Measurements from ENCODE around the gene CRTC2. TPM values are rescaled to one million over a fixed set of nuclear protein-coding genes. Genes with fewer than 3 reads are reported as not detected.
A peak's percentile ranks its signal among the peaks of the same experiment; 100 is the strongest.

CRTC2 gene
- total RNA-seq, 3 donors from 2014 or later, result 16.2 to 19.7 (median 19.0) TPM

- intact Hi-C loops (cut with DNase I; ENCODE audit: low total_unique reads), result no loop called here
- DNase-seq (ENCODE audit: low spot score in 2 of 2), result peak; percentile 70 to 86
- Histone ChIP-seq H3K27me3 (no peaks in the 10 kb centered on the region), H3K27ac (peak overlapping the region; percentile 95 to 98), H3K36me3 (no peaks in the 10 kb centered on the region), H3K4me3 (peak overlapping the region; percentile 59 to 85 (median 63)), H3K4me1 (peaks cover 0 to 20% of the 10 kb centered on the region in 2 donors), H3K9me3 (no peaks in the 10 kb centered on the region)
- TF ChIP-seq CTCF (IDR thresholded peaks at IDR 0.05) (peak in 1 of 3 donors; percentile 4), POLR2AphosphoS5 (IDR thresholded peaks at IDR 0.05) (no peak)
Observed at GRCh38 chr1:153963850-153964331, 5.5 kb upstream of the CRTC2 start.

DNA sequence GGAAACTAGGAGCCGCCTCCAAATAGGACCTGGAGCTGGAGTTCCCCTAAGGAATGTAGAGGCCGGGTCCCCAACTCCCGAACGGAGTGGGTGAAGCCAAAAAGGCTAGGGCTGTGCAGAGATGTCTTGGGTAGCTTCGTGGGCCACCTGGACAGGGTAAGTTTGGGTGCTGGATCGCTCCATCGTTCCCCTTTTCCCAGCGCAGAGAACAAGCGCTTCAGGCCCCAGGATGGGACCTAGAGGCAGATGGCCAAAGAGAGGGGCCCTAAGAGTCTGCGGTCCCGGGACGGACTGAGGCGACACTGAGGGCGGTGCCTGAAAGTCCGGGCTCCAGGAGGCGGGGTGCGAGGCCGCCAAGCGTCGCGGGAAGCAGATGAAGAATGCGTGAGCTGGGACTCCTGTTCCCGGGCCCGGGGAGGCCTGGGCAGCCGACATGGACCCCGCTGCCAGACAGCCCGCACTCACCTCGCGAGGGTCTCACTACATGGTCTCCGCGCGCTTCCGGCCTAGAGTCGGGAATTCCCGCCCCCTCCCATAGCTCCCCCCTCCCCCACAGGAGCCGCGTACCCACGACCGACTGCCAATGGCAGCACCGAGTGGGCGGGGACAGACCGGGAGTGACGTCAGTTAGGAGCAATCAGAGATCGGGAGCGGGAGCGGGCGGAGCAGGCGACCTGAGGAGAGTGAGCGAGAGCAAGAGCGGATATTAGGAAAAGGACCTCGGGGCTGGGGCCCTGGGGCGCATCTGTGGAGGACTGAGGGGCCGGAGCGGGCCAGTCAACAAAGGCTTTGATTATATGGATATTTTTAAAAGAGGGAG is 4.8 kb upstream of the CRTC2 start, which contains the start of gene SLC39A1:
TSS of gene SLC39A1 (minus strand) at position 508 of the 820 bp plus-strand sequence. CDS start 822 bp downstream, outside the sequence.
- Histone ChIP-seq H3K27me3 (no peaks in the 10 kb centered on the region), H3K36me3 (no peaks in the 10 kb centered on the region), H3K27ac (peak within 1 kb of the TSS; percentile 95 to 98), H3K4me1 (peaks cover 0 to 14% of the 10 kb centered on the region in 2 donors), H3K9me3 (no peaks in the 10 kb centered on the region), H3K4me3 (peak within 1 kb of the TSS; percentile 59 to 85 (median 63))
- intact Hi-C loops (cut with DNase I; ENCODE audit: low total_unique reads), result no loop called here
- DNase-seq (ENCODE audit: low spot score in 2 of 2), result peak; percentile 99
- TF ChIP-seq POLR2A (IDR thresholded peaks at IDR 0.05) (peak; percentile 46), POLR2AphosphoS5 (IDR thresholded peaks at IDR 0.05) (peak; percentile 56 to 70 (median 58)), CTCF (IDR thresholded peaks at IDR 0.05) (peak in 1 of 3 donors; percentile 7)

DNA sequence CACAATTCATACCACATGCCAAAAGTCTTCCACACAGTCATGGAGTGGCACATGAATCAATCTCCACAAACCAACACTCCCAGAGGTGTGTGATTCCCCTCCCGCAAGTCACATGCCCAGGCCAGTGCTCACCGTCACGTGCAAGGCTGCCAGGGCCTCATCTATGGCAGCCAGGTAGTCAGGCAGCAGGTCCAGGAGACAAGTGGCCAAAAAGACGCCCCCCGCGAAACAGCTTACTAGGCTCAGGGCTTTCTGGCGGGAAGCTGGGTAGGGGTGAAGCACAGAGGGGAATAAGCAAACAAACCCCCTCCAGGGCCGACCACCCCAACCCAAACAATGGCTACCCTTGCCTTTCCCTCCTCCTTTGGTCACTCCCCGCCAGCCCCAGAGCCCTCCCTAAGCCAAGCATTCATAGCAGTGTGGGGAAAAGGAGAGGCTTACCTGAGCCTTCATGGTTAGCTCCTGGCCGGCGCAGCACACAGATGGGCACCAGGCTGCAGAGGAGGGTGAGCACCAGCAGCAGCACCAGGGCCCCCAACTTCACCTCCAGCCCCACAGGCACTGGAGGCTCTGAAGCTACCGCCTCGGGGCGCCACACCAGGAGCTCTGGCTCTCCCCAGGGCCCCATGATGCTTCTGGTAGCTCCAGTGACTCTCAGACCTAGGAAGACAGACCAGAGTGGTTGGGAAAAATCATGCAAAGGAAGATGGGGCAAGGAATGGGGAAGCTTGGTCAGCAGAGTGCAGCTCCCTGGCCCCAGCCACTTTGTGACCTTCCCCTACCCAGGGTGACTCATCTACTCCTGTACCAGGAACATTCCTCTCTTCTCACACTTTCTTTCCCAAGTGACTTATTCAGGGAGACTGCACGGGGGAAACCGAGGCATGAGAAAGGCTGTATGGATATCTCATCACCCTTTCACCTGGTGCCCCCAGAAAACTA is 3.9 kb upstream of the CRTC2 start:
- intact Hi-C loops (cut with DNase I; ENCODE audit: low total_unique reads), result no loop called here
- H3K4me1 ChIP-seq, result peaks cover 0 to 14% of the 10 kb centered on the region in 2 donors
- no peaks in the 10 kb centered on the region for H3K27me3 ChIP-seq
- peak in 1 of 2 donors; percentile 53 for DNase-seq (ENCODE audit: low spot score in 2 of 2)
- TF ChIP-seq CTCF (IDR thresholded peaks at IDR 0.05) (no peak), POLR2AphosphoS5 (IDR thresholded peaks at IDR 0.05) (no peak), POLR2A (IDR thresholded peaks at IDR 0.05) (no peak)
- no peaks in the 10 kb centered on the region for H3K9me3 ChIP-seq
- H3K4me3 ChIP-seq, result peak overlapping the region; percentile 59 to 85 (median 63)
- no peaks in the 10 kb centered on the region for H3K36me3 ChIP-seq
- H3K27ac ChIP-seq, result peak overlapping the region; percentile 95 to 98

- peak overlapping the region in 2 of 3 donors; percentile 59 to 85 for H3K4me3 ChIP-seq
- no peaks in the 10 kb centered on the region for H3K9me3 ChIP-seq
- no peaks in the 10 kb centered on the region for H3K27me3 ChIP-seq
- intact Hi-C loops (cut with DNase I; ENCODE audit: low total_unique reads), result no loop called here
- no peaks in the 10 kb centered on the region for H3K36me3 ChIP-seq
- DNase-seq (ENCODE audit: low spot score in 2 of 2), result no peak
- H3K27ac ChIP-seq, result peak overlapping the region; percentile 95 to 98
- H3K4me1 ChIP-seq, result peaks cover 8 to 17% of the 10 kb centered on the region in 2 donors
- TF ChIP-seq CTCF (IDR thresholded peaks at IDR 0.05), result no peak
Observed at GRCh38 chr1:153961421-153961820, 3.0 kb upstream of the CRTC2 start.

Data from breast epithelium (tissue), 4 donors.